Adrenal gland (tissue), 5 donors: ENCODE measurements around the gene SLC51B.

Experiments
- CTCF ChIP-seq, 6 experiments: fragments of 450-650 bp in 4 of 6; fragments of 200-600 bp in 2 of 6; sonication (generic) in 1 of 6; IDR thresholded peaks; 1 replicate in 5 of 6; 2 replicates in 1 of 6; pipeline versions ENCODE4 v1.5.1 to v1.8.0; 2016 to 2021; ENCODE audit warnings: antibody characterized with exemption in 6 of 6, mild to moderate bottlenecking in 2 of 6, moderate library complexity in 1 of 6
- POLR2A ChIP-seq, 2 donors: fragments of 450-650 bp; IDR thresholded peaks; one replicate each; pipeline ENCODE4 v1.6.1; 2017; ENCODE audit warnings: antibody characterized with exemption in 2 of 2, mild to moderate bottlenecking in 2 of 2, moderate library complexity in 1 of 2
- donor health status: DM: no; HTN: no; CAD: no.

- no peak for TF ChIP-seq CTCF (IDR thresholded peaks at IDR 0.05)
- TF ChIP-seq POLR2A (IDR thresholded peaks at IDR 0.05), result no peak
Observed at GRCh38 chr15:65069779-65070546, 24.8 kb downstream of the SLC51B start.
